Gastrocnemius medialis (tissue), 4 donors: ENCODE data around the gene IL5RA. TPM values are rescaled to one million over a fixed set of nuclear protein-coding genes. Genes with fewer than 3 reads are reported as not detected.

Experiments used
- ATAC-seq, 2 donors: fragments of 150-250 bp; one replicate each; pipeline ENCODE4 v1.9.1; 2016
- DNase-seq, 2 donors: peaks; one replicate each; pipeline ENCODE4 v3.0.0-alpha.2; 2019
- H3K27ac ChIP-seq, 4 donors: fragments of 200-600 bp; sonication (generic); 1 replicate in 1 of 4; 2 replicates in 3 of 4; pipeline ENCODE4 v1.5.1; 2016 to 2018; ENCODE audit warnings: mild to moderate bottlenecking in 2 of 4, moderate library complexity in 1 of 4
- H3K27me3 ChIP-seq, 3 donors: fragments of 200-600 bp; sonication (generic) in 2 of 3; 1 replicate in 1 of 3; 2 replicates in 2 of 3; pipeline versions ENCODE4 v1.5.1 to v1.6.0; 2016 to 2019; ENCODE audit warnings: mild to moderate bottlenecking in 1 of 3, moderate library complexity in 1 of 3
- H3K36me3 ChIP-seq, 2 donors: fragments of 200-600 bp; sonication (generic) in 1 of 2; one replicate each; pipeline ENCODE4 v1.5.1; 2017 to 2018
- H3K4me1 ChIP-seq, 2 donors: fragments of 200-600 bp; sonication (generic) in 1 of 2; one replicate each; pipeline ENCODE4 v1.5.1; 2016 to 2017; ENCODE audit warnings: mild to moderate bottlenecking in 2 of 2
- H3K4me3 ChIP-seq, 4 donors: fragments of 200-600 bp; sonication (generic) in 3 of 4; 1 replicate in 1 of 4; 2 replicates in 3 of 4; pipeline ENCODE4 v1.5.1; 2016 to 2019; ENCODE audit warnings: mild to moderate bottlenecking in 2 of 4
- H3K9me3 ChIP-seq, 3 donors: fragments of 200-600 bp; sonication (generic) in 2 of 3; 1 replicate in 1 of 3; 2 replicates in 2 of 3; pipeline ENCODE4 v1.5.1; 2016 to 2019
- POLR2A ChIP-seq, 2 donors: fragments of 450-650 bp; IDR thresholded peaks; one replicate each; pipeline ENCODE4 v1.6.1; 2017; ENCODE audit warnings: antibody characterized with exemption in 2 of 2, mild to moderate bottlenecking in 2 of 2, moderate library complexity in 2 of 2
- in situ Hi-C, 4 donors: fragments of 200-750 bp; cut with MboI; loops; one replicate each; pipeline versions ENCODE4 v1.15.0 to v1.8.0; 2017; ENCODE audit warnings: low sequenced_read_pairs in 4 of 4
- intact Hi-C: fragments of 100-400 bp; cut with DNase I; formaldehyde crosslinking; loops from one replicate; pipeline ENCODE4 v1.15.1; 2023; ENCODE audit warnings: low total_unique reads
- total RNA-seq, 4 donors: library from RNA; depleted of rRNA; stranded (reverse); fragments of >200 nt; gene quantifications; one replicate each; pipeline versions ENCODE4 v1.1.0 to v1.2.3, GENCODE V29; 2016
- TF ChIP-seq, protein P1 (sequence below), 5 experiments: fragments of 450-650 bp in 3 of 5; fragments of 200-600 bp in 2 of 5; sonication (generic) in 2 of 5; IDR thresholded peaks in 4 of 5; conservative IDR thresholded peaks in 1 of 5; 1 replicate in 4 of 5; 2 replicates in 1 of 5; pipeline ENCODE4 v1.5.1; 2016 to 2019; ENCODE audit warnings: antibody characterized with exemption in 5 of 5, mild to moderate bottlenecking in 3 of 5, moderate library complexity in 3 of 5

IL5RA gene
- total RNA-seq, 4 donors from 2014 or later, result not detected

DNA sequence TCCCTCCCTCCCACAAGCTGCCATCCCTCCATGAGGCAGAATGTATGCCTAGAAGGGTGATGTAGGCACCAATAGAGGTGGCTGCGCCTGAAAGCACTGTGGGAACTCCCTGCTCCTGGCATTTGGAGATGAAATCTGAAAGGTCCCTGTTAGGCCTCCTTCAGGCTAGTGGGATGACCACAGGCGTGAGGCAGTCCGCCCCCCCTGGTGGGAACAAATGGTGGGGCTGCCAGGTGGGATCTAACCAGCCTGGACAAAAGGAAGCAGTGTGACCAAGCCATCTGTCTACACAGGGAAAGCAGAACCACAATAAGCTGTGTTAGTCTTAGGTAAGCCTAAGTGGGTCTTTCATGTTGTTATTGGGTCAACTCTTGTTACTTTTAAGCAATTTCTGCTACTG lies 25.3 kb downstream of the IL5RA start:
- TF ChIP-seq, protein P1, sequence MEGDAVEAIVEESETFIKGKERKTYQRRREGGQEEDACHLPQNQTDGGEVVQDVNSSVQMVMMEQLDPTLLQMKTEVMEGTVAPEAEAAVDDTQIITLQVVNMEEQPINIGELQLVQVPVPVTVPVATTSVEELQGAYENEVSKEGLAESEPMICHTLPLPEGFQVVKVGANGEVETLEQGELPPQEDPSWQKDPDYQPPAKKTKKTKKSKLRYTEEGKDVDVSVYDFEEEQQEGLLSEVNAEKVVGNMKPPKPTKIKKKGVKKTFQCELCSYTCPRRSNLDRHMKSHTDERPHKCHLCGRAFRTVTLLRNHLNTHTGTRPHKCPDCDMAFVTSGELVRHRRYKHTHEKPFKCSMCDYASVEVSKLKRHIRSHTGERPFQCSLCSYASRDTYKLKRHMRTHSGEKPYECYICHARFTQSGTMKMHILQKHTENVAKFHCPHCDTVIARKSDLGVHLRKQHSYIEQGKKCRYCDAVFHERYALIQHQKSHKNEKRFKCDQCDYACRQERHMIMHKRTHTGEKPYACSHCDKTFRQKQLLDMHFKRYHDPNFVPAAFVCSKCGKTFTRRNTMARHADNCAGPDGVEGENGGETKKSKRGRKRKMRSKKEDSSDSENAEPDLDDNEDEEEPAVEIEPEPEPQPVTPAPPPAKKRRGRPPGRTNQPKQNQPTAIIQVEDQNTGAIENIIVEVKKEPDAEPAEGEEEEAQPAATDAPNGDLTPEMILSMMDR (IDR thresholded peaks at IDR 0.05 in 4 of 5, conservative IDR thresholded peaks at IDR 0.05 in 1 of 5), result no peak
- no peak for TF ChIP-seq POLR2A (IDR thresholded peaks at IDR 0.05)
- Histone ChIP-seq H3K27ac (no peak overlapping the region), H3K4me1 (peaks cover 0 to 4% of the 10 kb centered on the region in 2 donors), H3K36me3 (no peaks in the 10 kb centered on the region), H3K27me3 (no peaks in the 10 kb centered on the region), H3K9me3 (no peaks in the 10 kb centered on the region), H3K4me3 (no peak overlapping the region)
- intact Hi-C loops, result no loop called here
- no peak for ATAC-seq
- DNase-seq, result no peak
- in situ Hi-C loops, result no loop called here

DNA sequence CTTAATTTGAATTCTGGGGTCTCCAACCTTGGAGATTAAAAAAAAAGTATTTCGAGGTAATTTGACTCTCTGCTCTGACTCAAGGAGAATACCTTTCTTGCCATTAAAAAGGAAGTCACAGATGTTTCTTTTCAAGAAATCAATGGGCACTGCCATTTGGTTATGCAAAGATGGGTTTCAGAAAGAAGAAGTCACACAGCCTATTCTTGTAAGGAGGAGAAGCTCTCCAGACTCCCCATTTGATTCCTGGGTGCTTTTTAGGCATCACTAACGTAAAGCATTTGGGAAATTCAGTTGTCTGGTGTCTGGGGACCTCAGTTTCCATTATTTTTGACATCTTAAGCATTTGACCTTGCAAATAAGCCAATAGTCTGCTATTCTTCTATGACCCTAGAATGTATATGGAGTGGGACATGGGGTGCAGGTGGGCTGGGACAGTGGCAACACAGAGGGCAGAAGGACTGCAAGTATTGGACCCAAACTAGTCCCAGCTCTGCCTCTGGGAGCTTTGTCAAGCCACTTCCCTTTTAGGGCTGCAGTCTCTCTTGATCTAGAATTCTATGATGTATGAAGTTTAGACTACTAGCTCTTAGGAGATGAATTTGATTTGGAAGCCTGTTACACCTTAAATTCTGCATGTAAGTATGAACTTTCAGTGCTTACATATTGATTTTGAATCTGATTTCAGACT lies 27.8 kb downstream of the IL5RA start:
- in situ Hi-C loops, result no loop called here
- Histone ChIP-seq H3K27ac (no peak overlapping the region), H3K4me3 (no peak overlapping the region), H3K9me3 (no peaks in the 10 kb centered on the region), H3K27me3 (no peaks in the 10 kb centered on the region), H3K36me3 (no peaks in the 10 kb centered on the region), H3K4me1 (peaks cover 0 to 4% of the 10 kb centered on the region in 2 donors)
- DNase-seq (no peak), ATAC-seq (no peak)
- TF ChIP-seq, protein P1 (IDR thresholded peaks at IDR 0.05 in 4 of 5, conservative IDR thresholded peaks at IDR 0.05 in 1 of 5), result no peak
- no peak for TF ChIP-seq POLR2A (IDR thresholded peaks at IDR 0.05)
- intact Hi-C loops, result no loop called here

DNA sequence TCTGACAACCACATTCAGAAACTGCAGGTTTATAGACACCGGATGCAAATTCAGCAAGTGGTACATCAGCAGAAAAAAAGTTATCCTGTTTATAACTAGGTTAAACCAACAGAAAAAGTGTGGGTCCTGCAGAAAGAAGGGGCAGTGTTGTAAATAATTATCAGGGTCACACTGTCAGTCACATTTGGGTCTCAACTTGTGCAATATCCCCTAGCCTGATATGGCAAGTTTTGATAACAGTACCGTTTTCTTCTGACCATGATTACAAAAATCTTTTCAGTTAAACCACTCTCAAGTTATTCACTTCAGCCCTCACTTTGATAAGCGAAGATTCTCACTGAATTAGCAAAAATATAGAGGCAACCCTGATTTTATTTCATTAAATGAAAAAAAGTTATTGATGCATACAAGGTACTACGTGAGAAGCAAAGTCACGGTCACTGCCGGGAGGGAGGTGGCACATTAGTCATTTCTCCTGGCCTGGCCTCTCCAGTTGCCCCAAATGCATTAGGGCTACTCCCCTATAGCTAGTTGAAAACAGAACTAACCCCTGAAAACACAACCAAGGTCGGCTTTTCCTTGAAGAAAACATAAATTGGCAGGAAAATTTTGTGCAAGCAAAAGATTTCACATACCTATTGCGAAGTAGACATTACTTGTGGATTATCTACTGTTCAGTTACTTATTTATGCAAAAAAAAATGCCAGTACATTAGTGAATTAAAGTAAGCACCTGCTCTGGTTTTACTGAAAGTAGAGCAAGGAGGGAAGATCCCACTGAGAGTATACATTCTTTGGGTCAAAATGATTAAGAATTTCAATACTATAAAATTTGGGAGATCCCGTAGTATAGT lies 28.6 kb downstream of the IL5RA start:
- DNase-seq (no peak), ATAC-seq (no peak)
- Histone ChIP-seq H3K36me3 (no peaks in the 10 kb centered on the region), H3K27me3 (no peaks in the 10 kb centered on the region), H3K4me3 (no peak overlapping the region), H3K27ac (no peak overlapping the region), H3K4me1 (no peaks in the 10 kb centered on the region), H3K9me3 (no peaks in the 10 kb centered on the region)
- intact Hi-C loops (no loop called here), in situ Hi-C loops (no loop called here)
- TF ChIP-seq, protein P1 (IDR thresholded peaks at IDR 0.05 in 4 of 5, conservative IDR thresholded peaks at IDR 0.05 in 1 of 5), result no peak
- TF ChIP-seq POLR2A (IDR thresholded peaks at IDR 0.05), result no peak

- Histone ChIP-seq H3K27me3 (no peaks in the 10 kb centered on the region), H3K27ac (no peak overlapping the region), H3K9me3 (no peaks in the 10 kb centered on the region), H3K4me1 (no peaks in the 10 kb centered on the region), H3K4me3 (no peak overlapping the region), H3K36me3 (no peaks in the 10 kb centered on the region)
- intact Hi-C loops, result no loop called here
- DNase-seq (no peak), ATAC-seq (no peak)
- no peak for TF ChIP-seq POLR2A (IDR thresholded peaks at IDR 0.05)
- TF ChIP-seq, protein P1 (IDR thresholded peaks at IDR 0.05 in 4 of 5, conservative IDR thresholded peaks at IDR 0.05 in 1 of 5), result no peak
- in situ Hi-C loops, result no loop called here
Measured at GRCh38 chr3:3080309-3080708, 29.9 kb downstream of the IL5RA start.
